ENCODE results near the gene RIC1. TPM values are rescaled to one million over a fixed set of nuclear protein-coding genes. Genes with fewer than 3 reads are reported as not detected.
A peak's percentile ranks its signal among the peaks of the same experiment; 100 is the strongest.
"Not testable (repeated sequence)": the region's sequence is repeated elsewhere in the genome, so short reads cannot be mapped to it uniquely, and the experiment has no call there.

The RIC1 gene
- total and polyA plus RNA-seq, 2 donors from 2014 or later = 2.9 to 21.1 TPM

- no peak for FAIRE-seq
- no peak for DNase-seq
- H3K27ac ChIP-seq (ENCODE audit: low read depth in 2 of 2, low read length in 2 of 2) = no peak overlapping the region
Measured at GRCh38 chr9:5778805-5779204, 149.9 kb downstream of the RIC1 start.

GRCh38 chr9:5779705-5780218 is 150.9 kb downstream of the RIC1 start:
- DNase-seq = peak in 1 of 5 donors; percentile 64
- H3K4me3 ChIP-seq (ENCODE audit: low read length in 3 of 3); H3K4me1 ChIP-seq (ENCODE audit: control insufficient read depth in 2 of 3, insufficient read depth in 2 of 3, low read depth in 1 of 3, low read length in 3 of 3); H3K9ac ChIP-seq (ENCODE audit: low read length in 3 of 3); H3K27ac ChIP-seq (ENCODE audit: low read depth in 2 of 2, low read length in 2 of 2); H3K9me3 ChIP-seq (ENCODE audit: control insufficient read depth in 2 of 3, insufficient read depth in 1 of 3, low read length in 3 of 3); FAIRE-seq; H3K27me3 ChIP-seq (ENCODE audit: control insufficient read depth, insufficient read depth, low read length); intact Hi-C loops (cut with DNase I): not testable (repeated sequence)
- peaks cover 10 to 27% (median 15%) of the 10 kb centered on the region in 3 donors for H3K36me3 ChIP-seq (ENCODE audit: control insufficient read depth in 2 of 3, insufficient read depth in 3 of 3, low read length in 3 of 3)

More at GRCh38 chr9:5778805-5779204, 149.9 kb downstream of the RIC1 start:
- no peaks in the 10 kb centered on the region for H3K27me3 ChIP-seq (ENCODE audit: control insufficient read depth, insufficient read depth, low read length)
- H3K36me3 ChIP-seq (ENCODE audit: control insufficient read depth in 2 of 3, insufficient read depth in 3 of 3, low read length in 3 of 3) = peaks cover 13 to 37% (median 15%) of the 10 kb centered on the region in 3 donors
- intact Hi-C loops (cut with DNase I) = no loop called here
- H3K4me1 ChIP-seq (ENCODE audit: control insufficient read depth in 2 of 3, insufficient read depth in 2 of 3, low read depth in 1 of 3, low read length in 3 of 3) = peaks cover 0 to 2% (median 0%) of the 10 kb centered on the region in 3 donors
- no peak for TF ChIP-seq CTCF (IDR thresholded peaks at IDR 0.05; ENCODE audit: borderline replicate concordance, extremely low read depth, insufficient read depth)
- H3K9ac ChIP-seq (ENCODE audit: low read length in 3 of 3) = no peak overlapping the region
- H3K9me3 ChIP-seq (ENCODE audit: control insufficient read depth in 2 of 3, insufficient read depth in 1 of 3, low read length in 3 of 3) = peaks cover 0 to 8% (median 0%) of the 10 kb centered on the region in 3 donors
- H3K4me3 ChIP-seq (ENCODE audit: low read length in 3 of 3) = no peak overlapping the region

GRCh38 chr9:5783420-5783819 is 154.5 kb downstream of the RIC1 start:
- intact Hi-C loops (cut with DNase I); H3K9me3 ChIP-seq (ENCODE audit: control insufficient read depth in 2 of 3, insufficient read depth in 1 of 3, low read length in 3 of 3); H3K4me1 ChIP-seq (ENCODE audit: control insufficient read depth in 2 of 3, insufficient read depth in 2 of 3, low read depth in 1 of 3, low read length in 3 of 3); FAIRE-seq; H3K9ac ChIP-seq (ENCODE audit: low read length in 3 of 3); DNase-seq; H3K4me3 ChIP-seq (ENCODE audit: low read length in 3 of 3); H3K27me3 ChIP-seq (ENCODE audit: control insufficient read depth, insufficient read depth, low read length); H3K27ac ChIP-seq (ENCODE audit: low read depth in 2 of 2, low read length in 2 of 2): not testable (repeated sequence)
- peaks cover 16 to 36% (median 19%) of the 10 kb centered on the region in 3 donors for H3K36me3 ChIP-seq (ENCODE audit: control insufficient read depth in 2 of 3, insufficient read depth in 3 of 3, low read length in 3 of 3)

- no peaks in the 10 kb centered on the region for H3K4me1 ChIP-seq (ENCODE audit: control insufficient read depth in 2 of 3, insufficient read depth in 2 of 3, low read depth in 1 of 3, low read length in 3 of 3)
- H3K36me3 ChIP-seq (ENCODE audit: control insufficient read depth in 2 of 3, insufficient read depth in 3 of 3, low read length in 3 of 3) = peaks cover 14 to 30% (median 15%) of the 10 kb centered on the region in 3 donors
- no peak overlapping the region for H3K9ac ChIP-seq (ENCODE audit: low read length in 3 of 3)
- no peaks in the 10 kb centered on the region for H3K9me3 ChIP-seq (ENCODE audit: control insufficient read depth in 2 of 3, insufficient read depth in 1 of 3, low read length in 3 of 3)
- intact Hi-C loops (cut with DNase I) = no loop called here
- H3K27me3 ChIP-seq (ENCODE audit: control insufficient read depth, insufficient read depth, low read length) = no peaks in the 10 kb centered on the region
- no peak for TF ChIP-seq CTCF (IDR thresholded peaks at IDR 0.05; ENCODE audit: borderline replicate concordance, extremely low read depth, insufficient read depth)
- H3K27ac ChIP-seq (ENCODE audit: low read depth in 2 of 2, low read length in 2 of 2) = no peak overlapping the region
- no peak overlapping the region for H3K4me3 ChIP-seq (ENCODE audit: low read length in 3 of 3)
- FAIRE-seq = no peak
- DNase-seq = no peak
Measured at GRCh38 chr9:5783982-5784381, 155.1 kb downstream of the RIC1 start.
